CD4-positive, alpha-beta T cell treated with Interleukin-17A for 4 hours (primary cell): ENCODE measurements around the gene HCRT.
"Not testable (repeated sequence)": the region's sequence is repeated elsewhere in the genome, so short reads cannot be mapped to it uniquely, and the experiment has no call there.

ENCODE experiments used
- DNase-seq: peaks from one replicate; pipeline ENCODE4 v3.0.0-alpha.2; 2020; ENCODE audit warnings: mixed read lengths

The HCRT gene

DNA sequence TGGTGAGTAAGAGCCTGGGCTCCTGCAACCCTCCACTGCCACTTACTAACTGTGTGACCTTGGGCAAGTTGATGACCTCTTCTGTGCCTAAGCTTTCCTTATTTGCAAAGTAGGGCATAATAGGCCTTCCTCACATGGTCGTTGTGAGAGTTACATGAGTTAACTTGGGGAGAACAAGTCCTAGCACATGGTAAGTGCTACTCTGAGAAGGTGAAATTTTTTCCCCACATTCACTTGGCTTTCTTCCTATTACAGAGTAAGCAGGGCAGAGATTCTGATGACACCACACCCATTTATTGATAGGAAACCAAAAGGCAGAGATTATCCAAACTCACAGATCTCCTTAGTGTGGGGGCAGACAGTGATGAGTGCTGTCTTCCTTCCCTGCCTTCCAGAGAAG, 5.9 kb downstream of the HCRT start:
- no peak for DNase-seq

DNA sequence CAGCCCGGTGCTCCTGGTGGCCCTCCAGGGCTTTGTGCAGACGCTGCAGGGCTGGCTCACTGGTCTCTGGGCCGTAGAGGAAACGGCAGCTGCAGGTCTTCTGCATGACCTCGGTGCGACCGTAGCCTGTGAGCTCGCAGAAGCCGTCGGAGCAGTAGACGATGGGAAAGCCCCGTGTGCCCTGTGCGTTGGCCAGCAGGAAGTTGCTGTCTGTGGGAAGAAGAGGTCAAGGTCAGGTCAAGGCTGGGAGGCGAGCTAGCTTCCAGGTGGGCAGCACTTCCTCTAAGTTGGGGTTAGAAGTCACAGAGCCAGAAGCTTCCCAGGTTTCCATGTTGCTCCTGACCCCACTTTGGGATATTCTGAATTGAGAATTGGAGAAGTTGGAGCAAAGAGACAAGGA, 6.4 kb downstream of the HCRT start:
- DNase-seq, result no peak

DNA sequence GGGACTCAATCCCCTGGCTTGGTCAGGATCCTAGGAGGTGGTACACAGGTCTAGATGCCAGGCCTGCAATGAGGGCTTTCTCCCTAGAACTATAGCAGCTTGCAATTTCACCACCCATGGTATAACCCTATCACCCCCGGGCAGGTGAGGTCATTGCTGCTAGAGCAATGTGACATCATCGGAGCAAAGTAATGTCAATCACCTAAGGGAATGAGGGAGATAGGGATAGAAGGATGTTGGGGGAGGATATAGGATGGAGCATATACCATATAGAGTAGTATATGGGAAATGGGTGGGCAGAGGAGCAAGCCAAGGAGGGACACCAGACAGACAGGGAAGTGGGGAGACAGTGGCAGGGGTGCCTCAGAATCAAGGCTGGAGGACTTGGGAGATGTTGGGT, 7.6 kb downstream of the HCRT start:
- no peak for DNase-seq

DNA sequence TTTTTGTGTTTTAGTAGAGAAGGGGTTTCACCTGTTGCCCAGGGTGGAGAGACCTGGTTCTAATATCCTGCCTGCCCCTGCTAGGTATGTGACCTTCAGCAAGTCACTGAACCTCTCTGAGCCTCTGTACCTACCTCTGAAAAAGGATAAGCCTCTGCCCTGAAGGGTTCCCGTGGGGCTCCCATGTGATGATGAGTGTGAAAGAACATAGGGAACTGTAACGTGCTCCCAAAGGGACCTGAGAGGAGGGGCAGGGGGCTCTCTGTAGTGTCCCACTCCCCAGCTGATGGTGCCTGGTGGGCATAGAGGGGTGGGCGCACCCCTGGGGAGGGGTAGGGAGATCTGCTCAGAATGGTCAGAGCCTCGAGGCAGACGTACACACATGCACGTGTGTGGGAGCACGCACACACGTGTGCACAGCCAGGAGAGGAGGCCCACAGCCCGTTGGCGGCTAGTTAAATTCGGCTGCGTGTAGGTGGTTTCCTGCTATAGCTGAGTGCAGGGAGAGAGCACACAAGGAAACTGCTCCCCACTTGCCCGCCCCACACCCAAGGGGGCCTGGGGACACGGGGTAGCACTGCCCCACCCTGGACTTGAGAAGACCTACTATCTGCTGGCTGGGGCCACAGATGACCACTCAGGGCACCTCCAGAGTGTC, 11.0 kb downstream of the HCRT start:
- no peak for DNase-seq

DNA sequence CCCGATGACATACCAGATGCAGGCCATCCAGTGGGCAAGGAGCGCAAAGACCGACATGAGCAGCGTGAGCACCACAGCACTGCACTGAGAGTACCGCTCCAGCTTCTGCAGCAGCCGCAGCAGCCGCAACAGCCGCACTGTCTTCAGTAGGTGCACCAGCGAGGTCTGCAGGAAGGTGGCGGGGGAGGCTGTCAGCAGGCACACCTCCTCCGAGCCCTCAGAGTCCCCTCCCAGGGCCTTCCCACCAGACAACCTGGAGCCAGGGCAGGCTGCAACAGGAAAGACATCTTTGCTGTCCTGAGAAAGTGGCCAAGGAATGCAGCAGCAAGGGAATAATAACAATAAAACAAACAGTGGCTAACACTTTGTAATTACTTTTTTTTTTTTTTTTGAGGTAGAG, 13.4 kb downstream of the HCRT start:
- no peak for DNase-seq

DNA sequence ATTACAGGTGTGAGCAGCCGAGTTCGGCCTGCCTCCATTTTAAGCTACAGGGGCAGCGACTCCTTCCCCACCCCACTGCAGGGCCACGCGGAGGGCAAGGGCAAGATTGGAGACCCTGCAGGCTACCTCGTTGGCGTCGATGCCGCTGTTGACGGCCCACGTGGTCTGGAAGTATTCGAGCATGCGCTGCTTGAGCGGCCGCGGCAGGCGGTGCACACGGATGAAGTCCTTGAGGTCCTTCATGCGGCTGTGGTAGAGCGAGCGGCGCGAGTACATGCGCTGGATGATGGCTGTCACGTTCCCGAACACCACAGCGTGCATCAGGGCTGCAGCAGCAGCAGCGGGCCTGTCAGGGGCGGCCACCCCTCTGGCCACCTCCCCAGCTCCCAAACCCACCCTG, 15.9 kb downstream of the HCRT start:
- DNase-seq, result no peak

DNA sequence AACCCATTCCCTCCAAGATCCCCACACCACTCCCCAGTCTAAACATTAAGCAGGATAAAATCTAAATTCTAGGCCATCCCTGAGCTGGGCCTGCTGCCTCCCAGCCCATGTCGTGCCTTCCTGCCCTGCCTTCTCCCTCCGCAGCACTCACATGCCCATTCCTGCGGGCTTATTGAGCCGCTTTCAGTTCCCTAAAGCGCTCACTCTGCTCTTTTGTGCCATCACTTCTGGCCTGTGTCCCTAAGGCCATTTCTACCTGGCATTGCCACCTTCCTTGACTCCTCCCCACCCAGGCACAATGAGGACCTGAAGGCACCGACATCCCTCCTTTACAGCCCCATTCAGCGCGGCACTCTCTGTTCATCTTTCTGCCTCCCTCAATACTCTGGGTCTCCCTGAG, 17.4 kb downstream of the HCRT start:
- DNase-seq, result no peak

DNA sequence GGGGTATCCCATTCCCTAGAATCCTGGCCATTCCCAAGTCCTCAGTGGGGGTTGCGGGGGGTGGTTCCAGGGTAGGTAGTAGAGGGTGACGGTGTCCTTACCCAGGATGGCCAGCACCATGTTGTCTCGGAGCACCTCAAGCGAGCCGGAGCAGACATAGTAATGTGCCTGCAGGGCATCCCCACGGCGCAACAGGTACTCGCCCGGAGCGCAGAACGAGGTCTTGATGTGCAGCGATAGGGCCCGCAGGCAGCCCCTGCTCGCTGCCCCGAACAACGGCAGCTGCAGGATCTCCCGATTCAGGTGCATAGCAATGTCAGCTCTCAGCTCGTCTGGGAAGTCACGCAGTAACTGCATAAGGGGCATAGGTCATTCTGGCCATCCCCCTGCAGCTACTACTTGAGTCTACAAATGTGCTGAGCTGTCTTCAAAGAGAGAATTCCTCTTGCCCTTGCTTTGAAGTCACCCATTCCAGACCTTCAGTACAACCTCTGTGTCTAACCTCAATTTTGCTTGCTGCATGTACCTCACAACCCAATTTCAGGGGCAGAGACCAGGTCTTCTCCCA, 19.0 kb downstream of the HCRT start:
- DNase-seq, result no peak

DNA sequence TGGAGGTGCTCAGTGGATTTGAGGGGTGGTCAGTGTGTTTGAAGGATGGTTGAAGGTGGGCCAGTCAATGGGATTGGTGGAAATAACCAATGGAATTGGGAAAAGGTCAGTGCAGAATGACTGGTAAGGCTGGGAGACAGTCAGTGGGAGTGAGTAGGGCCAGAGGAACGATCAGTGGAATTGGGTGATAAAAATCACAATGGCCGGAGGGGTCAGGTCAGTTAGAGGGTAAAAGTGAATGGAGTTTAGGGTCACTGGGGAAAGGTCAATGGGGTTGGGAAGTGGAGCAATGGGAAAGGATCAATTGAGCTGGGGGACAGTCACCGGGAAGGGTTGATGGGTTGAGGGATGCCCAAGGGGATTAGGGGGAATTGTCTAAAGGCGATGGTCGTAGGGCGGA, 19.5 kb downstream of the HCRT start:
- no peak for DNase-seq

DNA sequence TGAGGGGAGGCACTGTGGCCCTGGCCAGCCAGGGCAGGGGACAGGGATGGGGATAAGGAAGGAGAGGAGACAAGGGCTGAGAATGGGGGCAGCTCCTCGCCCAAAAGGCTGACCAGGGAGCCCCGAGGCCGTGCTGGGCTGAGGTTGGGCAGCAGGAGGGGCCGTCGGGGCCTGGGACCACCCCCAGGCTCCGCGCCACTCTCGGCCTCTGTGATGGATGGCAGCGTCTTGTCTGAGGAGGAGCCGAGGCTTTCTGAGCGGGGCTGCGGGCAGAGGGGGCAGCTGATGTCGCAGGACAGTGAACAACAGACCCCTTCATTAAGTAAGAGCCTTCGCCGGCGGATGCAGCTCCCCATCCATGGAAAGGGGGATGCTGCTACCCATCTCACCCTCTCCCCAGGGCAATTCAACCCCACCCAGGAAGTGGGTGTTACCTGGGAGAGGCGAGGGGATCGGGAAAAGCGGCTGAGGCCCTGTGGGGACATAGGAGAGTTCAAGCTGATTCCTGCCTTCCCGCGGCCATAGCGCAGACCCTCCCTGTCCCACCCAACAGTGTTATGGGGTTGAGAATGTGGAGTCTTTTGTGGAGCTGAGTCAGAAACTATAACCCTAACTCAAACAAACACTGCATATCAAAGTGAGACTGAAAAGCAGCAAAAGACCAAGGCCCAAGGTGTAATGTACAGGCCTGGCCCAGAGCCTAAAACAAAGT, 21.4 kb downstream of the HCRT start:
- no peak for DNase-seq

DNA sequence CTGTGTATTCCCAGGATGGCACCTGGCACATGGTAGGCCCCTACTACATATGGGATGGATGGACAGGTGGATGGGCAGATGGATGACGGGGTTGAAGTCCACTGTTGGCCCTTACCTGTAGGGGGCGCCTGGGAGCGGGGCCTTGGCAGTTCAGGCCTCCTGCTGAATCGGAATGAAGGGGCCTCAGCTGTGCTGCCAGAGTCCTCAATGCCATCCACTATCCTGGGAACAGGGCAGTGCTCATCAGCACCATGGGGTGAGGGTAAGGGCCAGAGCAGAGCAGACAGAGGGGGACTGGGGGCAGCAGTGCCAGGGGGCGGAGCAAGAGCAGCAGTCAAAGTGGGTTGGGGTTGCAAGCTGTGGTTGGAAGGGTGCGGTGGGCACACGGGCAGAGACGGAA, 22.1 kb downstream of the HCRT start:
- peak; percentile 53 for DNase-seq

DNA sequence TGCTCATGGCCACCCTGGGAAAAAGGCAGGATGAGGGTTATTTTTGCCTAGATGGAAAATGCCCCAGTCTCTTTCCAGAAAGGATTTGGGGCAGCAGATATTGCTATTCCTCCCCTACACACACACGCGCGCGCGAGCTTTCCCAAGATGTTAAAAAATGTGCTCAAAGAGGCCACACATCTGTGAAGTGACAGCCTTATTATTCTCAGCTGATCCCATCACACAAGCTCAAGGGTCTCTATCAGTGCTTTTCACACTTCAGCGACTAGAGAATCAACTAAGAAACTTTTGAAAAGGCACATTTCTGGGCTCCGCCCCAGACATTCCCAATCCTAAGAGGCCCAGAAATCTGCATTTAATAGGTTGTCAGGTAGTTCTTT, 24.7 kb downstream of the HCRT start:
- no peak for DNase-seq

DNA sequence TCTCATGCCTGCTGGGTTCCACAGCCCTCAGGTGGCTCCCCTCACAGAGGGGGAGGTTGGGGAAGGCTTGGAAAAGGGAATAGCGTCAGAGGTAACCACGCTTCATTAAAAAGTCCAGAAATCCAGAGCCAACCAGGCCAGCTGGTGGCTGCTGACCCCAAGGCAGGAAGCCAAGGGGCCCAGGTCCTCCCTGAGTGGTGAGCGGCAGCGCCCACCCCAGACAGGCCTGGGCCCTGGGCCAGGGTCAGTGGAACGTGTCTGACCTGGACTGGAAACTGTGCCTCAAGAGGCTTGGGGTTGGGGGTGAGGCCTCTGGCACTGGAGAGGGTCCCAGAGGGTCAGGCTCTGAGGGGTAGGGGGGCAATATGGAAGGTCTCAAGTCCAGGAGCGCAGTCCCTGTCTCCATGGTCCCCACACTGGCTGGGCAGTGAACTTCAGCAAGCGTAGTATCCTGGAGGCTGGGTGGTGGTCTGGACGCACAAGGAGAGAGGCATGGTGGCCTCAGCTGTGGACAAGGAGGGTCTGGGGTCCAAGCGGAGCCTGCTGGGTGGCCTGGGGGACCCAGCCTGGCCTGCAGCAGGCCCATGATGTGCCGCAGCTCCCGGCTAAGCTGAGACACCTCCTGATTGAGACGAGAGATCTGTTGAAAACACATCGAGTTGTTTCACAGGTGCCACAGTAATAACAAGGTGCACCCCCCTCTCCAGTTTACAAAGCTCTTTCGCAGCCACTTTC, 25.3 kb downstream of the HCRT start:
- no peak for DNase-seq

DNA sequence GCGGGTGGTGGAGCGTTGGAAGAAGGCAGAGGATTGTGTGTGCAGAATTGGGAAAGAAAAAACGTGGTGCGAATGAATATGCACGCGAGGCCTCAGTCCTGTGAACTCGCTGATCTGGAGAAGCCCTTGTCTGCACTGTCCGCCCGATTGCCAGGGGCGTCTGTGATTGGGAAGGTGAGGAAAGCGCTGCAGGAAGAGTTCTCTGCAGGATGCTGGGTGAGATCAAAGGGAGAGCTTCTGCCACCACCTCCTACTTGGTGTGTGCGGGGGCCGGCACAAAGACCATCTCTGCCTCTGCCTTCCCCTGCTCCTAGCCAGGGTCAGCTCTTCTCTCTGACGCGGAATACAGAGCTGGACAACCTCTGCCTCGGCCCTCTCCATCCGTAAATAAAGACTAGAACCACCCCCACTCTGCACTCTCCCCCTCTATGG, 29.6 kb downstream of the HCRT start:
- no peak for DNase-seq

DNA sequence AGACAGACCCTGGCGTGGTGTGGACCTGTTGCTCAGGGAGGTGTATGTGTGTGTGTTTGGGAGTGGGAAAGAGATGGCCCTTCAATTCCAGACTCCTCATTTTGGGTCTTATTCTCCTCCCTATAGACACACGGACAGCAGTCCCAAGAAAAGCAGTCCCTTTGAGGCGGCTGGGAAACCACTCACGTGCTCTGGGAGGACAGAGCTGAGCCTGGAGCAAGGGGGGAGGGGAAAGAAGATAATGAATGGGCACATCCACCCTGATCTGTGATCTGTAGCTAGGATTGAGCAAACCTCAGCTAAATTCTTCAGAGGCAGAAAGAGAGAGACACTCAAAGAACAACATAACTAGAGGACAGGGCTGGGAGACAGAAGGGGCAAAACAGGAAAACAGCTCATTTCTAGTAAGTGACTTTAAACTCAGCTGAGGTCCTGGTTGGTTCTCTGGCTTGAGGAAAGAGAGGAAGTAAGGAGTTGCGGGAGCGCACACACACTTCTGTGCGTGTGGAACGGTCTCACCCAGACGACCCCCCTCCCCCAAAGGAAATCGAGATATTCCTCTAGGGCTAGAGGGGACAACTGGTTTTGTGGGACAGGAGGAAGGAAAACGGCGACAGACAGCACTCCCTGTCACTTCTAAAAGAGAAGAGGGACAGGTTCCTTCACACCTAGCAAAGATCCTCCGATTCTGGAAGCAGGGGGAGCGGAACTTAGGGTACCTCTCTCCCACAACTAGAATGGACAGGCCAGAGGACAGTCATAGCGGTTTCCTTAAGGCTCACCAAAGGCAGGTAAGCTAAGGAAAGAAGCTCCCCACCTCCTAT, 31.1 kb downstream of the HCRT start:
- DNase-seq, result no peak

DNA sequence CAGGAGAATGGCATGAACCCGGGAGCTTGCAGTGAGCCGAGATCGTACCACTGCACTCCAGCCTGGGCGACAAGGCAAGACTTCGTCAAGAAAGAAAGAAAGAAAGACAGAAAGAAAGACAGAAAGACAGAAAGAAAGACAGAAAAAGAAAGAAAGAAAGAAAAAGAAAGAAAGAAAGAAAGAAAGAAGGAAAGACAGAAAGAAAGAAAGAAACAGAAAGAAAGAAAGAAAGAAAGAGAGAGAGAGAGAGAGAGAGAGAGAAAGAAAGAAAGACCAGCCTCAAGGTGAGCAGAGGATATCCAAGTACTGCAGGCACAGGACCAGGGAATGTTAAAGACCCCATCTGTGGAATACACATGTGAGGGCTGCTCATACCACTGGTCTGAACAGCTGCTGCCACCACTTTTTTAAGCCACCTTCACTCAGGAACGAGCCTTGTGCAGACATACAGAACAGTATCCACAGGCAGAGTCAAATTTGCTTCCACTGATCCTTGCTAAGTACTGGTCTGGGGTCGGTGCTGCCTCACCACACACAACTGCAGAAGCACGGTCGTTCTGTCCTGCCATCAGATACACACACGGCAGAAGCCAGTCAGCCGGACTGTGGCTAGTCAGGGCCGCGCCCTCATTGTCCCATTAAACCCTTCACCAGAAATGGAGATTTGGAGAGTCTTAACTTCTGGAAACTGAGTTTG, 38.2 kb downstream of the HCRT start:
- DNase-seq, result no peak

DNA sequence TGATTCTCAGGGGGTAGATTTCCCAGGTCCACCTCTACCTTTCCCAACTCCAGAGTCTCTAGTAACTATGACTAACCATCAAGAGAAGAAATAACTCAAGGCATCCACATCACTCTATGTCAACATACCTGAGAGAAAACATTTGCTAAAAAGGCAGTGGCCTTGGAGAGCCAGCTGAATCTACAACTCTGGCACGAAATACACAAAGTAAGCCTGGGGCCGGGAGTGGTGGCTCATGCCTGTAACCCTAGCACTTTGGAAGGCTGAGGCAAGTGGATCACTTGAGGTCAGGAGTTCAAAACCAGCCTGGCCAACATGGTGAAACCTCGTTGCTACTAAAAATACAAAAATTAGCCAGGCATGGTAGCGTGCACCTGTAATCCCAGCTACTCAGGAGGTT, 42.1 kb downstream of the HCRT start:
- not testable (repeated sequence) for DNase-seq

DNA sequence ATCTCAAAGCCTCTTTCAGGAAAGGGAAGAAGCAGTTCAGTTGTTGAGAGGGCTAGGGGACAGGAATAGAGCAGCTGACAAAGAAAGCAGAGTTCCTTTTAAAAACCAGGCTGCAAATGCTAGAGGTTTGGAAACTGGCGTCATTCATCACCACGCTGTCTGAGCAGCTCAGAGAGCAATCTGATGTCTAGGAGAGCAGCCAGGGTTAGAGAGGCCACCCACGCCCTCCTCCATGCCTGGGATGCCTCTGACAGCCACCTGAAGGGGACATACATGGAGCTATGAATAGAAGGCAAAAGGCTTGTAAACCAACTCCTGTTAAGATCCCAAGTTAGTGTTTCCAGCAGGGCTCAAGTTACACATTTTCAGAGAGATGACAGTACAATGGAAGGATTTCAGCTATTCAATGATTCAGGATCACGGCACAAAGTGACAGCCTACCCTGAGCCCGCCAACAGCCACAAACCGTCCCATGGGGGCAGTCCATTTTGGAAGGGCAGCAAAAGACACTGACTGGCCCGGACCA, 42.8 kb downstream of the HCRT start:
- DNase-seq, result no peak

DNA sequence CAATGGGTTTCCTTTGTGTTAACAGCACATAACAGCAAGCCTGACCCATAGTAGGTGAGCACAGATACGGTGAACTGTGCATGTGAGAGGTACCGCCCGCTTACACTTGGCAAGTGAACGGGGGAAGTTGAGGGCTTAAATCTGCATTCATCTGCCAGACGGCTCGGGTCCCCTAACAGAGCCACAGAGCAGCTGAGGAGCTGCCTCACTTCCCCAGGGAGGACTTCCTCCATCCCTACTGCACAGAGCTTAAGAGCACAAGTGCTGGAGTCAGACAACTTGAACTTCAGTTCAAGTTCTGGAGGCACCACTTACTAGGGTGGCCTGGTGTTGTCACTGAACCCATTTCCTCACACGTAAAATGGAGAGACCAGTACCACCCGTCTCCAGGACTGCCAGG, 43.9 kb downstream of the HCRT start:
- no peak for DNase-seq

DNA sequence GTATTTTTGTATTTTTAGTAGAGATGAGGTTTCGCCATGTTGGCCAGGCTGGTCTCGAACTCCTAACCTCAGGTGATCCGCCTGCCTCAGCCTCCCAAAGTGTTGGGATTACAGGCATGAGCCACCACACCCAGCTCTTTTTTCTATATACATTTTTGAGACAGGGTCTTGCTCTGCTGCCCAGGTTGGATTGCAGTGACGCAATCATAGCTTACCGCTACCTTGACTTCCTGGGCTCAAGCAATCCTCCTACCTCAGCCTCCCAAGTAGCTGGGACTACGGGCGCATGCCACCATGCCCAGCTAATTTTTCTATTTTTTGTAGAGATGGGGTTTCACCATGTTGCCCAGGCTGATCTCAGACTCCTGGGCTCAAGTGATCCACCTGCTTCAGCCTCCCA, 44.6 kb downstream of the HCRT start:
- not testable (repeated sequence) for DNase-seq

DNA sequence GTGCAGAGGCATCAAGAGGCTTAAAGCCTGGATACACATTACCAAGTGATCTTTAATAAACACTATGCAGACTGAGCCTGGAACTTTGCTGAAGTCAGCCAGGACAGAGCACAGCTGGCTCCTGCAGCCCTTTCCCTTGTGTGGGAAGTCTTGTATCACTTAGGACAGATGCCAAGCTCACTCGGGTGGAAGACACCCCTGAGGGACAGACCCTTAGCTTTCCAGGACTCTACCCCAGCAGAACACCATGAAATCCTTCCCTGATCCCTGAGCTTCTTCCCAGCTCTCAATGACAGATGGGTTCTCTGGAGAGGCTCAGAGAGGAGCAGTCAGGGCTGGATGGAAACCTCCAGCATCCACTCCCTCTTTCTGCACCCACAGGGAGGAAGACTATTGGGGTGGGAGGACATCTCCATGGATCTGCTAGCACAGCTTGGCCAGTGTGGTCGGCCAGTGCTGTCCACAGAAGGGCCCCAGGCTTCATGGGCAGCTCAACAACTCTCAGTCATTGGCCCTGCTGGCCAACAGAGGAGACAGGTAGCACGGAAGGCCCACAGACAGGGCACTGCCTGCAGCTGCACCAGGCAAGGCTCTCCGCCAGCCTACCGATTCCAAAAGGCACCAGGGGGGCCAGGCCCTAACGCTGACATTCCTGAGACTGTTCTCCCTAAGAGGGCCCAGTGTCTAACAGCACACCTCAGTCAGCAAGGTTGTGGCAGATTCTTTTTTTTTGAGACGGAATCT, 46.3 kb downstream of the HCRT start:
- DNase-seq, result no peak
